ENCODE results near the gene VSIG4.
"Not testable (repeated sequence)": the region's sequence is repeated elsewhere in the genome, so short reads cannot be mapped to it uniquely, and the experiment has no call there.

Gene VSIG4

DNA sequence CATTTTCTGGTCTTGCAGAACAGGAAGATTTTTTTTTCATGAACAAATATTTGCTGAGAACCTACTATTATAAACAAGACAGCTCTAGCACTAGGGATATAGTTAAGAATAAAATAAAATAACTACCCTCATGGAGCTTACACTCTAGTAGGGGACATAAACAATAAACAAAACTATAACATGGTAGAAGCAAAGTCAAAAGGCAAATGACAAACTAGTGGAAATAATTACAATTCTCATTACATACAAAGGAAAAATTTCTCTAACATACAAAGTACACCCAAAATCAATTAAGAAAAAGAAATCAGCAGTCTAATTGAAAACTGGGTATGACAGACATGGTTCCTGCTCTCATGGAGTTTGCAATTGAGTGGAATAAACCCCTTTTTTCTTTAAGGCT, 32.0 kb downstream of the VSIG4 start:
- DNase-seq = no peak

DNA sequence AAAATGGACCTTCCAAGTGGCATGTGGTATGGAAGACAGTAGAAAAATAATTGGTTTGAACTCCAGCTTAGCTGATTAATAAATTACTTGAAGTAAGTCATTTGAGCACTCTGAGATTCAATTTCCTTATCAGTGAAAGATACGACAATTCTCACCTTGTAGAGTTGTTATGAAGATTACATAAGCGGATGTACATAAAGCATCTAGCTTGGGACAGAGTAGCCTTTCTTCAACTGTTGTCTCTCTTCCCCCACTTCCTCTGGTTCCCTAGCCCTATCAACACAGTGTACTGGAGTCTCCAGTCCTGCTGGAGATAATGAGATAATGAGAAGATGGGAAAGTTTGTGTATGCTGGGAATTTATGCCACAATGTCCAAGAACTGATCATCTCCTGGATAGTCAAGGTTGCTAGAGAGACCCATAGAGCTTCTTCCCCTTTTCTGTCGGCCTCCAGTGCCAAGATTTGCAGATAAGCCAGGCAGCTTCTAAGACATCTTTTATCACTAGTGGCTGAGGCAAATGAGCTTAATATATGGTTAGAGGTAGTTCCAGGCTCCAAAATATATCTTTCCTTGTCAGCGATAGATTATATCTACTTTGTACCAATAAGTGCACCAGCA, 33.9 kb downstream of the VSIG4 start:
- DNase-seq = no peak

DNA sequence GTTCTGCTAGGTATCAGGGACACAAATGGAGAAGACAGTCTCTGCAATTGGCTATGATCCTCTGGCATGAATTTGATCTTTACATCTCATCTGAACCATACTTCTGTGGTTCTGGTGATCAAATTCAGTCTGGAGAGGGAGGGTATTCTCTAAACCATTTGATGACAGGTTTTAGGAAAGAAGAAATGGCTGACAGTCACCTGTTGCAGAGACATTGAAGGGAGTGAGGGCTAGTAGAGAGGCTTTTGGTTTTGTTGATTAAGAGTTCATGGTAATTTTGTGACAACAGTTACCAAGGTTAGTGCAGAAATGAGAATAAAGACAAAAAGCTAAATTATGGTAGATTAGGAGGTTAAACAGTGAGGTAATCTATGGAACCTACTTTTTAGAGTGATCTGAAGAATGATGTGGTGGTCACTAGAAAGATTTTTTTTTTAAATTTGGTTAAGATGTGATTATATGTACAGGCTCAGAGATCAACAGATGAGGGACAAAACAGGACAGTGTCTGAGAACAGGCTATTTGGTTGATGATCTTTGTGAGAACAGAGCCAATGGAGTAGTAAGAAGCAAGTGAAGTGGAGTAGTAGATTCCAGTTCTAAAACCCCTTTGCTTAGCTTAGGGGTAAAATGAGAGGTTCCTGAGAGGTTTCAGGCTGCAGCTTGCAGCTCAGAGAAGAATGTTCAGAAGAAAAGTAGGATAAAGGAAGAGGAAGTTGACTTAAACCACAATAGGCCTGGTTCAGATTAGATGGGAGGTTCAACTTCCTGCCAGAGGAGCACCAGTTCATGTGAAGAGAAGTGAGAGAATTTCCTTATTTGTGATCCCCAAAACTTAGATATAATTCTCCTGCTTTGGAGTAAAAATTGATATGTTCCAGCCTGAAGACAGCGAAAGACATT, 34.7 kb downstream of the VSIG4 start:
- DNase-seq = no peak

DNA sequence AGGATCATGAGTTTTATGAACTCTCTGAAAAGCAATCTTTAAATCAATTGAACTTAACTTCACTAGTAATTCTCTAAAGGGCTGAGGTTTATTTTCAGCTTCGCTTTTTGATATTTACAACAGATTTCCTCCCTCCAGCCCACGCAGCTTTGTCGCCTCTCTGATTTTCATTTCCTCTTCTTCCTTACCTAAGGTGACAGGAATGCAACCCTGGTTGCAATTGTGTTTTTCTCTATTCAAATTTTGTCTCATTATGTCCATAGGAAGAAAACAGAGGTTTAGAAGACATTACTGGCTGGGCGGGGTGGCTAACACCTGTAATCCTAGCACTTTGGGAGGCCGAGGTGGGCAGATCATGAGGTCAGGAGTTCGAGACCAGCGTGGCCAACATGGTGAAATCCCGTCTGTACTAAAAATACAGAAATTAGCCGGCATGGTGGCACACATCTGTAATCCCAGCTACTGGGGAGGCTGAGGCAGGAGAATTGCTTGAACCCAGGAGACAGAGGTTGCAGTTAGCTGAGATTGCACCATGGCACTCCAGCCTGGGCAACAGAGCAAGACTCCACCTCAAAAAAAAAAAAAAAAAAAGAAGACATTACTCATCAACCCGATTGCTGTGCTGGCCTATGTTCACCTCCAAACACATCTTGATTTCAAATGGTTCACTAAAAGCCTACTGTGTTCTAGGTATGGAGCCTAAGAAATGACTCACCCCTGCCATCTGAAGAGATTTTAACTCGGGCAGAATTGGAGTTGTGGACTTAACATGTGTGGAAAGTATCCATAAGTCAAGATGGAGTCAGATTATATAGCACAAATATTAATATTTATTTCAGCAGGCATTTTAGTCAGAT, 36.8 kb downstream of the VSIG4 start:
- DNase-seq = no peak

GRCh38 chrX:66001596-66001995, 38.3 kb downstream of the VSIG4 start:
- DNase-seq = no peak

GRCh38 chrX:66000628-66001272, 39.1 kb downstream of the VSIG4 start:
- DNase-seq = no peak

- no peak for DNase-seq
Measured at GRCh38 chrX:66000178-66000577, 39.7 kb downstream of the VSIG4 start.

GRCh38 chrX:65999563-66000148, 40.2 kb downstream of the VSIG4 start:
- no peak for DNase-seq

DNA sequence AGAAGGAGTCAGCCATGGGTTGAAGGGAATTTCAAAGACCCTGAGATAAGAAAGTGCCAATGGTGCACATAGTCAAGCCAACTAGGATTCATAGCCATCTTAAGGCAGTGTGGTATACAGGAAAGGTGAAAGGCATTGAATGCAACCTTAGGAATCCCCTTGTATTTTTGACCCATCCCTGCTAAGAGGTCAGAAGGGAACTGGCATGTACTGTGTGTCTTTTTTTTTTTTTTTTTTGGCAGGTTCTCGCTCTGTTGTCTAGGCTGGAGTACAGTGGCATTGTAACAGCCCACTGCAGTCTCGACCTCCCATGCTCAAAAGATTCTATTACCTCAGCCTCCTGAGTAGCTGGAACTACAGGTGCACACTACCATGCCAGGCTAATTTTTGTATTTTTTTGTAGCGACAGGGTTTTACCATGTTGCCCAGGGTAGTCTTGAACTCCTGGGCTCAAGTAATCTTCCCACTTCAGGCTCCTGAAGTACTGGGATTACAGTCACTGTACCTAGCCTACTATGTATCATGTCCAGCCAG, 40.8 kb downstream of the VSIG4 start:
- no peak for DNase-seq

DNA sequence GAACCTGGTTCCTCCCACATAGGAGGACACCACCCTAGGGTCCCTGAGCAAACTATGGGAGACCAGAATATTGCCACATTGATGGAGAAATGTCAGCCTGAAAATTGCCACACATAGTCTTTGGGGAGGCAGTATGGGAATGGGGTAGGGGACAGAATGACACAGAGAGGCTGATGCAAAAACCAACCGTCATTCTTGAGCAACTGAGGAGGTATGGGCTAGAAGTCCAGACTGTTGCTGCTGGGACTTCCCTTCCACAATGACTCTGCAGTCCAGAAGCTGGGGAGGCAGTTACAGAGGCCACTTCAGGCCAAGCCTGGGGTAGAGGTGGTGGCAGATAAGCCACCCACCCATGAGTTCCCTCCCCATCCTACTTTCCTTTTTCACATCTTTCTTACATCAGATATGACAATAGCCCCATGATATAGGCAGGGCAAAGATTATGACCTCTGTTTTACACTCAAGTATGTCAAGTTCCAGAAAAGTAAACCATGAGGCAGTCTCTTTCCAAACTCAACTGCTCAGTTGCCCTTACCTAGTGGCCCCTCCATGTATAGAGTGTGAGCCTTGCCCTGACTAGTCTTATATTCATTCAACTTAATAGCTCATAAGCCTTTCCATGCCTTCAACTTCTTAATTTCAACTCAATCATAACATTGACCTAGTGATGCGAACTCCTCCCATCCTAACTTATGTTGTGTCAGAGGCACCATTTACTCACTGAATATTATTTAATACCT, 41.7 kb downstream of the VSIG4 start:
- no peak for DNase-seq

- no peak for DNase-seq
Measured at GRCh38 chrX:65994519-65995506, 45.1 kb downstream of the VSIG4 start.

GRCh38 chrX:65993915-65994460, 45.9 kb downstream of the VSIG4 start:
- DNase-seq = no peak

DNA sequence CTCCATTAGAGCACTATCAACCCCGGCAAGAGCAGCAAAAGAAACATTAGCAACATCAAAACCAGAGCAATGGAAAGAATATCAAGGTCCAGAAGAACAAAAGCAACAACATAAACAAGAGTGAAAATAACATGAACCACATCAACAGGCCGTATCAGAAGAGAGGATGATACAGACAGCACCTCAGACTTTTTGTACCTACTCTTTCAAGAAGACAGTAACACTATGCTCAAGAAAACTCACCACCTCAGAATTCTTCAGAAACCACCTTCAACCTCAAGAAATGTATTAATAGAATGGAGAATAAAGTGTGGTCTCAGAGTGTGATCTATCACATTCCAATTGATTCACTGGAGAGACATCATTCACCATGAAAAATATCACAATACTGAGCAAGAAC, 46.5 kb downstream of the VSIG4 start:
- no peak for DNase-seq

DNA sequence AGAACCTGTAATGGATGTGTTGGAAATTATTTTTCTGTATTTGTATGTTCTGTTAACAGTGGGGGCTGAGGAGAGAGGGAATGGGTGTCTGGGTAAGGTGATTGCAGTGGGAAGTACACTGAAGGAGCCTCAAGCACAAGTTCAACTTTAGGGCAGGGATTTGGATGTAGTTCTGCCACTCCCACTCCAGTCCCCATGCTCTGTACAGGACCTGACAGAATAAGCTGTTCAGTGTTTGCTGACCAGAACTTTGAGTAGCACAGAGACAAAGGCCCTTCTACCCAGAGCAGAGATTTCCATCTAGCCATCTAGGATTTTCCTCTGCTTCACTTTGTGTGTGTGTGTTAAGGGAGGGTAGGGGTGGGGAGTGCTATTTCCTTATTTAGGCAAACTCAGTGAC, 49.2 kb downstream of the VSIG4 start:
- DNase-seq = no peak

DNA sequence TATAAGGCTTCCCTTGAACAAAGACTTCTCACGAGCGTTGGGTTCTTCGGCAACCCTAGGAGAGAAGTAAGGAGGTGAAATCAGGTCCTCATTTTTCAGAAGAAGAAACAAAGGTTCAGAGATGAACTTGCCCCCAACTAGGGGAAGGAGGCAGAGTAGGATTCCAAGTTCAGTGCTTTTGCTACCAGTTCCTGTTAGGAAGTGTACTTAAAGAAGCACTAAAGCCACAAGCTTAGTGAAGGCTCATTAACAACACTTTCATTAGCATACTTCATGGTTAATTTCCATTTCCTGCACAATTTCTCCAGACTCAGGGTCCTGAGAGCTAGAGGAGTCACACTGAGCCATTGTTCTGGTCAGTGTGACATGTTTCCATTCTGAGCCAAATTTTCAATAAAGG, 52.1 kb downstream of the VSIG4 start:
- DNase-seq = no peak

DNA sequence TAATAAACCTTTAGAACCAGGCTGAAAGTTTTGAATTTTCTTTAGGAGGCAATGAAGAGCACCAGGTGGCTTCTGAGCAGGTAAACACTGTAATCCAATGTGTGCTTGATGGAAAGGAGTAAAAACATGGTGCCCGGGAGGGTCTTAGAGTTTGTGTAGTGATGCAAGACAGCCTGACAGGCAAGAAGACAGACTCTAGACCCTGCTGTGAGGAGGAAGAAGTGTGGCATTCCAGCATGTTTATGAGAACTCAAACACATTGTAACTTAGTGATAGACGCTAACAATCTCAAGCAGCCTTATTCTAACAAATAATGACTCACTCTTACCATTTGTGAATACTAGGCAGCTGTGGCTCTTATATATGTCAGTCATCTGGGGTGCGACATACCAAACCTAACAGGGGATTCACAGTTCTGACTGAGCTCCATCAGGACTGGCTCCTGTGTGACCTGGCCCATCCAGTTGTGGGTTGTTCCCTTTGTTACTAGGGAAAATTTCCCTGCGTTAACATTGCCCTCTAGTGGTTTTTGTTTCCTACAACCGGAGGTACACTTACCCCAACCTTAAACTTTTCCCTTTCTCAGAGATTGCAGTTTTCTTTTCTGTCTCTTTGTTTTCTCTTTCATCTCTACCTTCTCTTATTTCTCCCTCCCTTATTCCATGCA, 53.8 kb downstream of the VSIG4 start:
- DNase-seq = peak; percentile 23

DNA sequence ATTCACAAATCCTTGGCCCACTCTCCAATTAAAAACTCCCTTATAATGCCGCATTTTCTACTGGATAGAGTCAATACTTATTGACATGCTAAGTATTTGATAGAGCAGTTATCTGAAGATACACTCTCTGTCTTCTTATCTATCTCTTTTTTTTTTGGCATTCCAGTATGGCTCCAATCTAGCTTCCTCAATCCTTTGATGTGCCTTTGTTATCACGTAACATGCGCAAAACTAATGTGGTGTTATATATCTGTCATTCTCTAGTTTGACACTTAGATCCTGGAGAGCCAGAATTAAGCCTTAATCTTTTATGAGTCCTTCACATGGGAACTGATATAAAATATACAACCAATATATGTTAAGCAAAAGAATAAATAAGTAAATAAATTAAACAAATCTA, 54.7 kb downstream of the VSIG4 start:
- no peak for DNase-seq

GRCh38 chrX:65977161-65977560, 62.7 kb downstream of the VSIG4 start:
- DNase-seq = not testable (repeated sequence)

DNA sequence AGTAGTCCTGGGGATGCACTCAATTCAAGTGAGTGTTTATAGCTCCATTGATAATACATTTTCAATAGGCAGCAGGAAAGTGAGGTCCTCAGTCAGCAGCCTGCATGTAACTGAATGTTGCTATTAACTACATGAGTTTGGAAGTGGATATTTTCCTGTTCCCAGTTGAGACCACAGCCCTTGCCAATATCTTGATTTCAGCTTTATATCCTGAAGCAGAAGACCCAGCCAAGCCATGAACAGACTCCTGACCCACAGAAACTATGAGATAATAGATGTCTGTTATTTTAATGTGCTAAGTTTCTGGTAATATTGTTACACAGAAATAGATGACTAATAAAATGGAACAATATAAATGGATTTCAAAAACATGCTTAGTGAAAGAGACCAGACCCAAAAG, 63.7 kb downstream of the VSIG4 start:
- no peak for DNase-seq

All from NCI-H2107 (cell line).